OCI-LY7 (cell line): ENCODE results near the gene DNM3. TPM values are rescaled to one million over a fixed set of nuclear protein-coding genes. Genes with fewer than 3 reads are reported as not detected.

ENCODE experiments used
- BruUV-seq: library from RNA; stranded (reverse); fragments of 400-500 nt; replicated peaks from 2 replicates; lab custom pipeline; 2021; lab: Mats Ljungman, UMichigan
- CTCF ChIA-PET: fragments of 300-600 bp; sonication (Branson Sonifier 250); formaldehyde crosslinking; loops from one replicate; lab custom pipeline; 2022; ENCODE audit warnings: antibody characterized with exemption; ENCODE audit not compliant: unreplicated experiment; lab: Charles Lee
- POLR2A ChIA-PET: fragments of 300-600 bp; sonication (Branson Sonifier 250); formaldehyde crosslinking; loops from one replicate; lab custom pipeline; 2022; ENCODE audit warnings: antibody characterized with exemption; lab: Charles Lee
- DNase-seq: peaks from one replicate; pipeline ENCODE4 v3.0.0-alpha.2; 2015; ENCODE audit warnings: low spot score
- H2AFZ ChIP-seq: fragments of 200-600 bp; sonication (generic), shearing (Covaris generic); 2 replicates; pipeline ENCODE4 v1.6.1; 2014; ENCODE audit warnings: mild to moderate bottlenecking, antibody characterized with exemption, low read length, moderate library complexity
- H3K27ac ChIP-seq: fragments of 200-600 bp; sonication (generic); 2 replicates; pipeline ENCODE4 v1.5.1; 2014; ENCODE audit warnings: mixed run types, low read depth, mild to moderate bottlenecking, moderate library complexity, low read length, inconsistent platforms; ENCODE audit not compliant: poor library complexity, severe bottlenecking
- H3K36me3 ChIP-seq: fragments of 200-600 bp; sonication (generic); 2 replicates; pipeline ENCODE4 v1.6.1; 2014; ENCODE audit warnings: mild to moderate bottlenecking, antibody characterized with exemption, low read length, moderate library complexity, mixed read lengths; ENCODE audit not compliant: insufficient read depth
- H3K4me1 ChIP-seq: fragments of 200-600 bp; sonication (generic); 2 replicates; pipeline ENCODE4 v1.5.1; 2014; ENCODE audit warnings: mild to moderate bottlenecking, low read length; ENCODE audit not compliant: insufficient read depth, poor library complexity, severe bottlenecking
- H3K4me2 ChIP-seq: fragments of 200-600 bp; sonication (generic); 2 replicates; pipeline ENCODE4 v1.6.1; 2014; ENCODE audit warnings: mild to moderate bottlenecking, low read length
- H3K4me3 ChIP-seq: fragments of 200-600 bp; sonication (generic); 2 replicates; pipeline ENCODE4 v1.5.1; 2014; ENCODE audit warnings: mild to moderate bottlenecking, low read depth, low read length; ENCODE audit not compliant: poor library complexity, severe bottlenecking
- H3K79me2 ChIP-seq: fragments of 200-600 bp; sonication (generic); 2 replicates; pipeline ENCODE4 v1.6.1; 2016; ENCODE audit warnings: low read depth, mild to moderate bottlenecking, low read length, moderate library complexity, mixed read lengths; ENCODE audit not compliant: insufficient read depth
- H3K9me2 ChIP-seq: fragments of 200-600 bp; sonication (generic); 2 replicates; pipeline ENCODE4 v1.6.1; 2016; ENCODE audit warnings: mild to moderate bottlenecking, low read length, mixed read lengths; ENCODE audit not compliant: insufficient read depth
- H3K9me3 ChIP-seq: fragments of 200-600 bp; sonication (generic); 2 replicates; pipeline ENCODE4 v1.6.1; 2014; ENCODE audit warnings: mild to moderate bottlenecking, mixed run types, low read length, mixed read lengths
- H4K20me1 ChIP-seq: fragments of 200-600 bp; sonication (generic); 2 replicates; pipeline ENCODE4 v1.6.1; 2014; ENCODE audit warnings: mild to moderate bottlenecking, antibody characterized with exemption, low read length, moderate library complexity, mixed read lengths; ENCODE audit not compliant: insufficient read depth
- CTCF ChIP-seq: fragments of 200-600 bp; sonication (generic); conservative IDR thresholded peaks from 2 replicates; pipeline ENCODE4 v1.5.1; 2014; ENCODE audit warnings: mild to moderate bottlenecking, antibody characterized with exemption, low read length, moderate library complexity, mixed read lengths
- EZH2phosphoT487 ChIP-seq: fragments of 200-600 bp; sonication (generic); IDR thresholded peaks from 2 replicates; pipeline ENCODE4 v1.6.1; 2018; ENCODE audit warnings: low read depth, borderline replicate concordance, mild to moderate bottlenecking, mixed run types, antibody characterized with exemption, low read length, moderate library complexity, mixed read lengths
- intact Hi-C: fragments of 100-400 bp; cut with micrococcal nuclease; formaldehyde crosslinking; loops from one replicate; pipeline ENCODE4 v1.10.0; 2022; ENCODE audit not compliant: unreplicated experiment
- total RNA-seq, 2 experiments: library from RNA; depleted of rRNA in 1 of 2; stranded (reverse); fragments of >200 nt in 1 of 2; shearing (Covaris generic) in 1 of 2; gene quantifications; 2 replicates each; pipeline ENCODE4 v1.2.3, GENCODE V29; 2014 to 2022

Gene DNM3
- total RNA-seq, 2 experiments from 2014 or later: 0.47 to 0.61 TPM

- no peaks in the 10 kb centered on the region for H3K79me2 ChIP-seq
- no peaks in the 10 kb centered on the region for H3K36me3 ChIP-seq
- no peak for TF ChIP-seq EZH2phosphoT487
- TF ChIP-seq CTCF: no peak
- no peaks in the 10 kb centered on the region for H3K9me2 ChIP-seq
- no peak for DNase-seq
- no peak overlapping the region for H3K27ac ChIP-seq
- no peaks in the 10 kb centered on the region for H4K20me1 ChIP-seq
- POLR2A ChIA-PET: interaction anchor here (0.6 kb wide), 2 partner anchors 173 to 178 kb away, joined by 3 read pairs; no protein-coding TSS in a partner anchor
- intact Hi-C loops: no loop called here
- CTCF ChIA-PET: no interaction called here
- H2AFZ ChIP-seq: no peak overlapping the region
- no peaks in the 10 kb centered on the region for H3K9me3 ChIP-seq
- no peak overlapping the region for H3K4me3 ChIP-seq
- peaks cover 8% of the 10 kb centered on the region for H3K4me1 ChIP-seq
- no peak overlapping the region for H3K4me2 ChIP-seq
- BruUV-seq: no TSS peak
These were observed 4.7 kb downstream of the DNM3 start for GRCh38 chr1:171845998-171846397.

DNA sequence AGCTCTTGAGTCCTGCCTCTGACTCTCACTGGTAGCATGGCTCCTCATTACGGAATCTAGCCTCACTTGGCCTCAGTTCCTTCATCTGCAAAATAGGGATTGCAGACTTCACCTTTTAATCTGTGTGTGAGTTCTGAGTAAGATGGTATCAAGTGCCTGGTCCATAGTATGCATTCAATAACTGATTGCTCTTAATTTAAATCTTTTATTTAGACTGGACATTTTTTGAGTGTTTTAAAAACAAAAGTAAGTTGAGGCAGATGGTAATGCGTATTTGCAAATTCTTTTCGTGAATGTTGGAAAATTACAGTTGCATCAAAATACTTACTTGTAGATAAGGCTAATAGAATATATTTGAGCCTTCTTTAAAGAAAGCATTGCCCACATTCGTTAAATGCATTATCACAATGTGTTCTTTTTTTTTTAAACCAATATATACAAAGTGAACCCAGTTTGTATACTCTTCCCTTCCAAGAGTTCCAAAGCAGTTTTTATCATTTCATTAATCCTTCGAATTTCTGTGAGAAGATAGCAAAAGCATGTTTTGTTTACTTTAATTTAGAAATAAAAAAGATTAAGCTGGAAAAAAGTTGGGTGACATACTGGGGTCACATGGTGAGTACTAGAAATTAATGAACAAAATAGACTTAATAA is 8.1 kb downstream of the DNM3 start:
- Histone ChIP-seq H3K27ac (no peak overlapping the region), H4K20me1 (no peaks in the 10 kb centered on the region), H3K9me2 (no peaks in the 10 kb centered on the region), H3K4me2 (no peak overlapping the region), H3K4me1 (no peaks in the 10 kb centered on the region), H2AFZ (no peak overlapping the region), H3K36me3 (no peaks in the 10 kb centered on the region), H3K4me3 (no peak overlapping the region), H3K9me3 (no peaks in the 10 kb centered on the region), H3K79me2 (no peaks in the 10 kb centered on the region)
- ChIA-PET CTCF (no interaction called here), POLR2A (interaction anchor here (0.5 kb wide), 1 partner anchor 209 kb away, joined by 3 read pairs; no protein-coding TSS in a partner anchor)
- TF ChIP-seq CTCF (no peak), EZH2phosphoT487 (no peak)
- BruUV-seq: no TSS peak
- no peak for DNase-seq
- intact Hi-C loops: no loop called here

DNA sequence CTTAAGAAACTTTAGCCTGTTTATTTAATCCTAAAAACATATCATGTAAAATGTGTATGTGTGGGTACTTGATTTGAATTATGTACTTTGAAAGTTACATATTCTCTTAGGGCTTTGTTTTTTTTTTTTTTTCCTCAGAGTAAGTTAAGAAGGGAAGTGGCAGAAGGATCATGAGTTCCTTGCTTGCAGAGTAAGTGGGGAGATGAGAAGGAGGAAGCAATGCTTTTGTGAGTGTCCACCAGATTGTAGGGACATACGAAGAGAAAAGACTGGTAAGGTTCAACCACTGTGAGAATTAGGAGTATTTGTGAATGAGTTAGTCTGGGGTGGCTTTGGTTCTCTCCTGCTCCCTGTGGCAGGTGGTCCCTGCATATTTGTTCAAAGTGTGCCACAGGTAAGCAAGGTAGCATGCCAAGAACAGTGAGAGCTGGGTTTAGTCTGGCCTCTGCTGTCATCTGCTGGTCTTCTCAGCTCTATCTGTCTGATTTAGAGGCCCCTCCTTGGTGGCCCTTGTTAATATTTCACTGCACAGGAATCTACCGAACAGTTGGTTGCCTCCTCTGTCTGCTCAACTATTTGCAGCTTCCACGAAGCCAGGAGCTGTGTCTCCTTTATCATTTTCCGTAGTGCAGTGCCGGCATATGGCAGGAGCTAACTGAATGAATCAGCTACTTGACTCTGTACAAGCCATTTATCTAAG is 9.5 kb downstream of the DNM3 start:
- no peak for TF ChIP-seq CTCF
- TF ChIP-seq EZH2phosphoT487: no peak
- Histone ChIP-seq H3K36me3 (no peaks in the 10 kb centered on the region), H4K20me1 (no peaks in the 10 kb centered on the region), H3K27ac (no peak overlapping the region), H3K9me3 (no peaks in the 10 kb centered on the region), H3K4me2 (no peak overlapping the region), H2AFZ (no peak overlapping the region), H3K79me2 (no peaks in the 10 kb centered on the region), H3K4me3 (no peak overlapping the region), H3K4me1 (no peaks in the 10 kb centered on the region), H3K9me2 (no peaks in the 10 kb centered on the region)
- CTCF ChIA-PET: no interaction called here
- DNase-seq: no peak
- intact Hi-C loops: no loop called here
- no TSS peak for BruUV-seq
- POLR2A ChIA-PET: no interaction called here
